HEK293T (cell line): ENCODE data around the gene RBM38.

ENCODE experiments used
- BHLHE40 ChIP-seq: fragments of 450-650 bp; IDR thresholded peaks from 2 replicates; pipeline ENCODE4 v1.6.1; 2016; ENCODE audit warnings: mild to moderate bottlenecking, moderate library complexity, borderline replicate concordance
- ELF4 ChIP-seq: fragments of 450-650 bp; IDR thresholded peaks from 2 replicates; pipeline ENCODE4 v1.6.1; 2017; ENCODE audit warnings: antibody characterized with exemption
- FOXA1 ChIP-seq: fragments of 450-650 bp; IDR thresholded peaks from 2 replicates; pipeline ENCODE4 v1.6.1; 2016; ENCODE audit warnings: mild to moderate bottlenecking
- PKNOX1 ChIP-seq: fragments of 450-650 bp; IDR thresholded peaks from 2 replicates; pipeline ENCODE4 v1.6.1; 2016
- SP1 ChIP-seq: fragments of 450-650 bp; IDR thresholded peaks from 2 replicates; pipeline ENCODE4 v1.6.1; 2017
- SUZ12 ChIP-seq: fragments of 450-650 bp; IDR thresholded peaks from 2 replicates; pipeline ENCODE4 v1.6.1; 2016; ENCODE audit warnings: mild to moderate bottlenecking
- ZNF384 ChIP-seq: fragments of 450-650 bp; IDR thresholded peaks from 2 replicates; pipeline ENCODE4 v1.6.1; 2016

GRCh38 chr20:57372157-57372556, 19.0 kb upstream of the RBM38 start:
- no peak for TF ChIP-seq ZNF384
- no peak for TF ChIP-seq SP1
- no peak for TF ChIP-seq SUZ12
- TF ChIP-seq PKNOX1 = no peak
- TF ChIP-seq FOXA1 = no peak
- no peak for TF ChIP-seq BHLHE40
- TF ChIP-seq ELF4 = no peak
